ENCODE results near the gene MRPS7. TPM values are rescaled to one million over a fixed set of nuclear protein-coding genes. Genes with fewer than 3 reads are reported as not detected.

Gene MRPS7
- 10 to 100 TPM; 70.7 to 86.9 (median 76.6) TPM for polyA plus RNA-seq (ENCODE audit: insufficient read length in 4 of 4)

DNA sequence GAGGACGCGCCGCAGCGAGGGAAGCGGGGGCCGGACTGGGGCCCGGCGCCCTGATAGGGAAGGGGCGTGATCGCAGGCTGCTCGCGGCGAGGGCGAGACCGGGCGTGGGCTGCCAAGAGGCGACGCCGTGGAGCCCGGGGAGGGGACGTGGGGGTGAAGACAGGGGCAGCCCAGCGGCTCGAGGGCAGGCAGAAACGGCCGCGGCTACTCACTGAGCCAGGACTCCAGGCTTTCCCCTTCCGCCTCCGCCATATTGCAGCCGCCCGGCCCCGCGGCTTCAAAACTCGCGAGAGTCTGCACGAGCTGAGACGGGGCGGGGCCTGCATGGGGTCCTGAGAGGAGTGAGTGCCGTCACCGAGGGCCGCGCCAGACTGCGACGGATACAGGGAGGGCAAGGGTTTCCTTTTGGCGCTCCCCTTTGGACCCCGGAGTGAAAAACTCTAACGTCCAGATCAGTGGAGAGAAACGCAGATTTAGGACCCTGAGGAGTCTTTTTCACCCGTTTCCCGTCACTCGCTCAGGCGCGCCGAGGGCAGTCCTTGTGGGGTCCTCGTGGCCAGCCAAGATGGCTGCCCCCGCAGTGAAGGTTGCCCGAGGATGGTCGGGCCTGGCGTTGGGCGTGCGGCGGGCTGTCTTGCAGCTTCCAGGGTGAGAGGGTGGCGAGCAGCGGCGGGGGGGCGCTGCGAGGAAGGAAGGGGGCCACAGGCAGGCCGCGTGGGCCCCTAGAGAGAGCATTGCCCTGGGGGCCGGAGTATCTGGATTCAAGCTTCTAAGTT lies at the start of gene MRPS7, which contains the start of gene GGA3:
Gene MRPS7 (plus strand): TSS at position 544 of the 776 bp plus-strand sequence. CDS start 22 bp downstream, at position 566.
Gene GGA3 (minus strand): TSS at position 271 of the 776 bp plus-strand sequence. CDS start 19 bp downstream, at position 252.
- peak; percentile 87 to 97 (median 92) for DNase-seq (ENCODE audit: low read depth in 4 of 4, low spot score in 2 of 4)

DNA sequence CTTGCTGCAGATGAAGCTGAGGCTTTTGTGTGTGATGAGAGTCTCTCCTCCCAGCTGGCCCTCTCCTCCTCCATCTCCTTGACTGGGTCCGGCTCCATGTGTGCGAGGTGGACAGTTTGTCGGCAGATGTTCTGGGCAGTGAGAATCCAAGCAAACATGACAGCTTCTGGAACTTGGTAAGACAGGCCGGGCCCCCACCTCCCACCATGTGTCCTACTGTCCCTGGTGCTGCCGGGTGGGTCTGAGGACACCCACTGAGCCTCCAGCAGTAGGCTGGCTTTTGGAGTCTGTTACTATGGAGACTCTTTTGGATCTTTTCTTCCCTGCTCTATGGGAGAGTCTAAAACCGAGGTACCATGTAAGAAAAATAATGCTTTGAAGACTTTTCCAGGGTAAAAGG lies 43.5 kb upstream of the MRPS7 start:
- no peak for DNase-seq (ENCODE audit: low read depth in 4 of 4, low spot score in 2 of 4)

DNA sequence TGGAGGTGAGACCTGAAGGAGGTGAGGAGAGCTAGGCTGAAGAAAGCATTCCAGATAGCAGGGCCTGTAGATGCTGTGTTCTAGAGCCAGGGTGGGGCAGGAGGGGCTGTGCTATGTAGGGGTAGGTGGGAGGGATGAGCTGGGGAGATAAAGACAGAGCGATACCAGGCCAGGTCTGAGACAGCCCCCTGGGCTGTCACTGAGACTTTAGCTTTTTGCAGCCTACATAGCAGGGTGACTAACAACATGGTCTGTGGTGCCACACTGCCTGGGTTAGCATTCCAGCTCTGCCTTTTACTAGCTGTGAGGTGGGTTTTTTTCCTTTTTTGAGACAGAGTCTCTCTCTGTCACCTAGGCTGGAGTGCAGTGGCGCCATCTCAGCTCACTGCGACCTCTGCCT lies 41.9 kb upstream of the MRPS7 start:
- no peak for DNase-seq (ENCODE audit: low read depth in 4 of 4, low spot score in 2 of 4)

DNA sequence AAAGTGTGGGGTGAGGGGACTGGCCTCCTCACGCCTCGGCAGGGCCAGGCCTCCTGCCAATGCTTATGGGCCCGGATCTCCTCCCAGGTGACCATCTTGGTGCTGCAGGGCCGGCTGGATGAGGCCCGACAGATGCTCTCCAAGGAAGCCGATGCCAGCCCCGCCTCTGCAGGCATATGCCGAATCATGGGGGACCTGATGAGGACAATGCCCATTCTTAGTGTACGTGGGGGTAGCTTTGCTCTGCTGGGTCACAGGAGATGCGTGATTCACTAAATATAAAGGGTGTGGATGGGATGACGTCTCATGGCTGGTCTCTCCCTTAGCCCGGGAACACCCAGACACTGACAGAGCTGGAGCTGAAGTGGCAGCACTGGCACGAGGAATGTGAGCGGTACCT lies 36.7 kb upstream of the MRPS7 start:
- DNase-seq (ENCODE audit: low read depth in 4 of 4, low spot score in 2 of 4): no peak

DNA sequence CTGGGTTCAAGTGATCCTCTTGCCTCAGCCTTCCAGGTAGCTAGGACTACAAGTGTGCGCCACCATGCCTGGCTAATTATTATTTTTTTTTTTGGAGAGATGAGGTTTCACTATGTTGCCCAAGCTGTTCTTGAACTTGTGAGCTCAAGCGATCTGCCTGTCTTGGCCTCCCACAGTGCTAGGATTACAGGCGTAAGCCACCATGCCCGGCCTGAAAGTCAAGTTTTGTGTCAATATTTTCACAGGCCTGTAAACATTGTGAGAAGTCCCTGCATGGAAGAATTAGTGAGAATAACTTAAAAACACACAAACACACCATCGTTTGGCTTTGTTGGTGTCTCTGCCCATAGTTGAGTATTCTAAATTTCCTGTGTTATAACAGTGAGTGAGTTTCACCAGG lies 34.0 kb upstream of the MRPS7 start:
- no peak for DNase-seq (ENCODE audit: low read depth in 4 of 4, low spot score in 2 of 4)

DNA sequence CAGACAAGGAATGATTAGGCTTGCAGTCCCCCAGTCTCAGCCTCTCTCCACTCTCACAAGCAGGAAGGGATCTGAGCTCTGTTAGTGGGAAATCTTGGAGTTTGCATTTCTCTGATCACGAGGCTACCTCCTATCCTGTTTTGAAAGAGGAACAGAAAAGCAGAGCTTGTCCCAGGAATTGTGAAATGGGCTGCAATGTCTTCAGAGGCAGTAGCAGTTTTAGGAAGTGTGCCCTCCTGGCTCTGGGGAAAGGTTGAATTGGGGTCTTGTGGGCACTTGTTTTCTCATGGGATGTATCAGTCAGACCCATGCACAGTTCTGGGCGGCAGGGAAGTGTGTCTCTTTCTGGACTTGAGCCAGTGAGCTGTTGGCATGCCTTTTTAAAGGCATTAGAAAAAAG lies 33.4 kb upstream of the MRPS7 start:
- DNase-seq (ENCODE audit: low read depth in 4 of 4, low spot score in 2 of 4): no peak

DNA sequence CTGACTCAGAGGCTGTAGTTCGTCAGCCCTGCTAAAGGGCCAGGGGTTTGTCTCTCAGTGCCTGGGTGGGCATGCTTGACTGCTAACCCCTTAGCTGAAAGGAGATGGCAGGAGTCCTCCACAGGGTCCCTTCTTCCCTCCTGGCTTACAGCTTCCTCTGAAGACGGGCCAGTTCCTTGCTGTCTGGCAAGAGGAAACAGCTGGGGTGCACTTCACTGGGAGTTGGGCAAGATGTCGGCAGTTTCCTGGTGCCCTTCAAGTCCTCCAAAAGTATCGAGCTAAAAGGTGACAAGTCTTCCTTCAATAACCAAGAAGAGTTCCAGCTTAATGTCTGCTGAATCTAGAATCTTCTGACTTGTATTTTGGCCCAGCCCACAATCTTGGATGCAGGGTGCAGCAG lies 32.8 kb upstream of the MRPS7 start:
- no peak for DNase-seq (ENCODE audit: low read depth in 4 of 4, low spot score in 2 of 4)

DNA sequence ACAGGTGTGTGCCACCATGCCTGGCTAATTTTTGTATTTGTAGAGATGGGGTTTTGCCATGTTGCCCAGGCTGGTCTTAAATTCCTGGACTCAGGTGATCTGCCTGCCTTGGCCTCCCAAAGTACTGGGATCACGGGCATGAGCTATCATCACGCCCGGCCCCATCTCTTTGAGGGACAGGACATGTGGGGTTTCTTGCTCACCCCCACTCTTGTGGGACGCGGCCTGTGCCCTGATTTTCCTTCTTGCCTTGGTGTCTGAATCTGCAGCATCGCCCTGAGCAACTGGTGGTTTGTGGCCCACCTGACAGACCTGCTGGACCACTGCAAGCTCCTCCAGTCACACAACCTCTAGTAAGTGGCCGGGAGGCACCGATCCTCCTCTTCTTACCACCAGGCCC lies 30.6 kb upstream of the MRPS7 start:
- no peak for DNase-seq (ENCODE audit: low read depth in 4 of 4, low spot score in 2 of 4)

DNA sequence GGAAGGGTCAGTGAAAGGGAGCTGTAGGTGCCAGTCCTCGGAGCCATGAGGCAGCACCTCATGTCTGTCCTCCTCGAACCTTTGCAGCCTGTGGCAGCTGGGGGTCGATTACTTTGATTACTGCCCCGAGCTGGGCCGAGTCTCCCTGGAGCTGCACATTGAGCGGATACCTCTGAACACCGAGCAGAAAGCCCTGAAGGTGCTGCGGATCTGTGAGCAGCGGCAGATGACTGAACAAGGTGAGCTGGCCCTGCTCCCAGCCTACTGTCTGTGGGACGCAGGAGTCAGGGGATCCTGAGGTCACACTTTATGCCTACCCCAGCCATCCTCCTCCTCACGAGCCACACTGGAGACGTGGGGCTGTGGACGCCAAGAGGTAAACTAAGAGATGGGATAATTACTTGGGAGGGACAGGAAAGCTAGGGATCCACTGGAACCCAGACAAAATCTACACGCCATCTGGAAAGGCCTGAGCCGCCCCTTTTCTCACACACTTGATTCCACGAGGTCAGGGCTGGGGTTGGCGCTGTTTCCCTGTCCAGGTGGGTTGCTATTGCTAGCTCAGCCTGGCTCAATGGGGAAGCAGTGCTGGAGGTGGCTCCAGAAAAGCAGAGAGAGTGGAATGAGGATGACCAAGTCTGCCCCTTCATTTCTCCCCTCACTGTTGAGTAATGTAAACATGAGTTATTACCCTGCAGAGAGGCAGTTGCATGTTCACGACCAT lies 29.8 kb upstream of the MRPS7 start:
- DNase-seq (ENCODE audit: low read depth in 4 of 4, low spot score in 2 of 4): no peak

DNA sequence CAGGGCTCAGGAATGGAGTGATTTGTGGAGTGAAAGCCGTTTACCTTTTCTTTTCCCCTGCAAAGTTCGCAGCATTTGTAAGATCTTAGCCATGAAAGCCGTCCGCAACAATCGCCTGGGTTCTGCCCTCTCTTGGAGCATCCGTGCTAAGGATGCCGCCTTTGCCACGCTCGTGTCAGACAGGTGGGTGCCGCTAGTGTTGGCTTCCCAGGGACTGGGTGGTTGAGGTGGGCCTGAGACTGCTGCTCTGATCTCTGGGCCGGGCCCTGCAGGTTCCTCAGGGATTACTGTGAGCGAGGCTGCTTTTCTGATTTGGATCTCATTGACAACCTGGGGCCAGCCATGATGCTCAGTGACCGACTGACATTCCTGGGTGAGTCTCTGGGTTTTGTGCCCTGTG lies 28.9 kb upstream of the MRPS7 start:
- DNase-seq (ENCODE audit: low read depth in 4 of 4, low spot score in 2 of 4): no peak

DNA sequence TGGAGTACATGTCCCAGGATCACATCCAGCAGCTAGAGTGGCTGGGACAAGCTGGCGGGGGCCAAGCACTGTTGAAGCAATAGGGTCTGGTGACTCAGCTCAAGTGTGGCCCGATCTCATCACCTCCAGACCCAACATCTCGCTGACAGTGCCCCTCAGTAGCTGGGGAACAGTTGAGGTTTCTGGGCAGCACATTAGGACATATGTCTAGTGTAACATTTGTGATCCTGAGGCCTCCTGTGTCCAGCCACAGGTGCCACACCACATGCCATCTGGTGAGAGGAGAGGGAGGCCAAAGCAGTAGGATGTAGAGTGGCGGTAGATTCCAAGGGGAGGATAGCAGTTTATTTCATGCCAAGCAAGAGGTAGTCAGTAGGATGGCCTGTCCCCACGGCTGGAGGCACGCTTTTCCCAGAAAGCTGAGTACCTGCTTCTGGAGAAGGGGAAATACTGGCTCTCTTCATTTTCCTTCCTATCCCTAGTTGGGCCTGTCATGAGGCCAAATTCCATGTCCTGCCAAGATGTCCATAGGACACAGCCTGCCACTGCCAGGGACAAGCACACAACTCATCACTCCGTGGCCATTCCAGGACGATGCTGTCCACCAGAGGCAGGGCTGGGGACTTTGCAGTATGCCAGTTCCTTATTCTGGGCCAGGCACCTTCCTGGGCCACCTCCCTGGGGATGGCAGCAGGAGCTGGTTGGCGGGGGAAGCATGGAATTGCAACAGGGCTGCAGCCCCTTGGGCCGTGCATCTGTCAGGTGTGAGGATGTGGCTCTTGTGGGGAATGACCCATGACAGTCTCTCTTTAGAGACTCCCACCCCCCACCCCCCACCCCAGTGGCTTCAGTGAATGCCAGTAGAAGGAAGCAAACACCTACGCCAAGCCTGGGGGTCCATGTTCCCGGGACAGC lies 24.3 kb upstream of the MRPS7 start:
- DNase-seq (ENCODE audit: low read depth in 4 of 4, low spot score in 2 of 4): no peak

DNA sequence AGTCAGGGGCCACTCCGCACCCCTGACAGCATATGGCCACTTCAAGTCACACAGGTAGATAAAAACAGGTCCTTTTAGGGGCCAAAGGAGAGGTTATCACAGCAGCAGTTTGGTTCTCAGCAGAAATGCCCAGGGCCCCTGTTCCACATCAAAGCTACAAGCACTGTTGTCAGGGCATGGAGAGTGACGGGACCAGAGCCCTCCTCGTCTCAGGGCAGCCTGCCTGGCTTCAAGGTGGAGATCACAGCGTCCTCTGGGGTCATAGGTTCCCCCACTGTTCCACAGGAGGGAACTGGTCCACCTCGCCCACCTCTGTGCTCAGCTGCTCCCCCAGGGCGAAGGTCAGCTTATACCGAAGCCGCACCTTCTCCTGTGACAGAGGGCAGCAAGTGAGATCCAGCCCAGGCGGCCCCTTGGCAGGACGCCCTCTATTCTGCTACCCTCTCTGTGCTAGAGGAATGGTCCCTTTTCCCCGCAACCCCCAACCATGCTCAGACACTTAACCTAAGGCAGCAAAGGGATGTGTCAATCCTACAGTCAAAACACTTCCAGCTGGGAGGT lies 23.6 kb upstream of the MRPS7 start:
- DNase-seq (ENCODE audit: low read depth in 4 of 4, low spot score in 2 of 4): no peak

DNA sequence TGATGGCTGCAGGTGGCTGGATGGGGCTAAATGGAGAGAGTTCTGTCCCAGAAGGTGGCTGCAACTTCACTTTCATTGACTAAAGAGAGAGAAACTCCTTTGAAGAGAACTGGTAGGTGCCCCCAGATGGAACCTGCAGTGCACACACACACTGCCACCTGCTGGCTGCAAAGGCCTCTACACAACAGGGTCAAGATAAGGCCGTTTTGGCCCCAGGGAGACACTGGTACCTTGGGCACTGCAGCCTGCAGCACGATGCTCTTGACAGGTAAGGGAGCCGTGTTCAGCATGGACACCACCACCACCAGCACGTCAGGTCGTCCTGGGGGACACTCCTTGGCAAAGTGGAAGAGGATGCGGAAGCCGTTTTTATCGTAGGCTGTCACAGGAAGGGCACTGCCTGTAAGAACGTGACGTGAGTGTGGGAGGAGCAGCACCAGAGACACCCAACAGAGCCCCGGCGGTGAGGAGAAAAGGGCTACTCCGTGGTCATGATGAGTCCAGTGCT lies 22.9 kb upstream of the MRPS7 start:
- DNase-seq (ENCODE audit: low read depth in 4 of 4, low spot score in 2 of 4): no peak

DNA sequence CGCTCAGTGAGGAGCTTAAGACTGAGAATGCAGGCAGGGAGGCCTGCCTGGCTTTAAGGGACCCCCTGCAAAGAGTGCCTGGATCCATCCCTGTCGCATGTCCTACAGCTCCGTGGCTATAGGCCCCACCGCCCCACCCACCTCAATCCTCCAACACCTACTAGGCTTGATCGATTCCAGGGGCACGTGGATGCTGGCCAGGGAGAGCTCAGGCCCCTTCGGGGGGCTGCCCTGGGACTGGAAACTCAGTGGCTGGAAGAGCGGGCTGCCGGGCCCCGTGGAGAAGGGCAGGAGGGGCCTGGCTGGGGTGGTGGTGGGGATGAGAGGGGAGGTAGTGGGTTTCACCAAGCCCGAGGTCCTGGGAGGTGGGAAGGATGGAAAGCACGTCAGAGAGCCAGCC lies 22.5 kb upstream of the MRPS7 start:
- no peak for DNase-seq (ENCODE audit: low read depth in 4 of 4, low spot score in 2 of 4)

DNA sequence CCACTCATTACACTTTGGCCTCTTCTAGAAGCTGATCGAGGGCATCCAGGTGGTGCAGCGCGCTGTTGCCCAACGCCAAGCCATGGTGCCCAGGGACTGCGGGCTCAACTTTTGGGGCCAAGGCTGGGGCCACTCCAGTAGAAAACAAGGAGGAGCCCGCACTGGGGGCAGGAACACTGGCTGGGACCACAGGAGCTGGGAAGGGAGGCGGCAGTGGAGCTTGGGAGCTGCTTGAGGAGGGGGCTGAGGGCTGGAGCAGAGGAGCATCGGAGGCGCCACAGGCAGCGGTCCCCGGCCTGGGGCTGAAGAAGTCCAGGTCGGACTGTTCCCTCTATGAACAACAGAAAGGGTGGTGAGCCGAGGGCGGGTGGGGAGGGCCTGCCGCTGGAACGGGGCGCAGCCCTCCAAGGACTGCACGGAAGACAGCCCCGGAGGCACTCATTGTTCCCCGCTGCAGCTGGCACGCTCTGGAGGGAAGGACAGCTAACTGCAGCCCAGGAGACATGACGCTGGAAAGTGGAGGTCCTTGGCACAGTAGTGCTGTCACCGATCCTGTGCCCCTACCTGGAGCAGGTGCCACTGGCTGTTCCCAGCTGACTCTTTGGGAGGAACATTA lies 21.8 kb upstream of the MRPS7 start:
- no peak for DNase-seq (ENCODE audit: low read depth in 4 of 4, low spot score in 2 of 4)

DNA sequence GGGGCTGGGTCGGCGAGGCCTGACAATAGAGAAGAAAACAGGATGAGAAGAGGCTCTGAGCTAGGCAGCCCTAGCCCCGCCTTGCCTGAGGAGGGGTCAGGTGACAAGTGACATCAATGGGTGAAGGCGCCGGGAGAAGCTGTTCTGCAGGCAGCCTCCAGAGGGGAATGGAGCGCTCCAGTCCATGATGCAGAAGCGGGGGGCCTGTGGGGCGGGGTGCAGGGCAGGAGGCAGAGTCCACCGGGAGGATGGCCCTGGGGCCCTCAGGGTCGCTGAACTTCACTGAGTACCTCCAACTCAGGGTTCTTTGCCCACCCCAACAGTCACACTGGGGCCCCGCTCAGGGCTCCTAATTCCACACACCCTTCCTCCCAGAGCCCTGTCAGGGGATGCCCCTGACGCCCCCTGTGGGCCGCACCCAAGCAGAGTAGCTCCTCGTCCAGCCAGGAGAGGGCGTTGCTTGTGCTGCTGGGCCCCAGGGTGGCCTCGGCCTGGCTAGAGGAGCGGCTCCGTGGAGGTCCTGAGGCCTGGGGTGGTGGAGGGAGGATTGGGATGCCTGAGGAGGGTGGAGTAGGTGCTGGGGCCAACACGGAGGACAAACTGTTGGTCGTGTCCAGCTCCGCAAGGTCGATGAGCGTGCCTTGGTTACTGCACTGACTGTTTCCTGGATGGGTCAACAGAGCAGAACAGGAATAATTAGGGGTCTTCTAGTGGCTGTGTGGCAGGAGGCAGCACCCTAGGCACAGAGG lies 21.1 kb upstream of the MRPS7 start:
- DNase-seq (ENCODE audit: low read depth in 4 of 4, low spot score in 2 of 4): no peak

DNA sequence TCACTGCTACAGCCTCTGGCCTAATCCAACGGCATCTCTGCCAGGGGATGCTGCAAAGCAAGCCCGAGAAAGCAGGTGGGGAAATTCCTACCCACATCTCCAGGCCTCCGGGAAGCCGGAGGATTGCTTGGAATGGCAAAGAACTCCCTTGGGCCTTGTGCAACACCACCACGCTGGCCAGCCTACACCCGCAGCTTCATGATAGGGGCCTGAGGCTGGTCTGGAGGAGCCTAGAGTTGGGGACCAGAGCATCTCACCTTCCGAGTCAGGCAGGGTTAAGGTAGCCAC lies 20.6 kb upstream of the MRPS7 start:
- DNase-seq (ENCODE audit: low read depth in 4 of 4, low spot score in 2 of 4): no peak

DNA sequence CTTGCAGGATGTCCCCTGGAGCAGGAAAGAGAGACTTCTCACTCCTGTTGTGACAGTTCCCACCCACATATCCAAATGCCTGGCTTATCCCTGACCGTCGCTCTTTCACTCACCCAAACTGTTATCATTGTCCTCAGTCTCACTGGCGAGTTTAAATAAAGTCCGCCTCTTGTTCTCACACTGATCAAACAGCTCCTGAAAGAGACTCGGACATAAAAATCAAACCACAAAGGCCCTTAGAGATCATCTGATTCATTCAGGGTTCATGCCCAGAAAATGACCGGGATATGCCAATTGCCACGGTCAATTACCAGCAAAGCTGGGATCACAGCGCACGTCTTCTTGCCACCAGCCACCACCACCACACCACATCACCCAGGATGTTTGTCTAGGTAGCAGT lies 20.2 kb upstream of the MRPS7 start:
- no peak for DNase-seq (ENCODE audit: low read depth in 4 of 4, low spot score in 2 of 4)

DNA sequence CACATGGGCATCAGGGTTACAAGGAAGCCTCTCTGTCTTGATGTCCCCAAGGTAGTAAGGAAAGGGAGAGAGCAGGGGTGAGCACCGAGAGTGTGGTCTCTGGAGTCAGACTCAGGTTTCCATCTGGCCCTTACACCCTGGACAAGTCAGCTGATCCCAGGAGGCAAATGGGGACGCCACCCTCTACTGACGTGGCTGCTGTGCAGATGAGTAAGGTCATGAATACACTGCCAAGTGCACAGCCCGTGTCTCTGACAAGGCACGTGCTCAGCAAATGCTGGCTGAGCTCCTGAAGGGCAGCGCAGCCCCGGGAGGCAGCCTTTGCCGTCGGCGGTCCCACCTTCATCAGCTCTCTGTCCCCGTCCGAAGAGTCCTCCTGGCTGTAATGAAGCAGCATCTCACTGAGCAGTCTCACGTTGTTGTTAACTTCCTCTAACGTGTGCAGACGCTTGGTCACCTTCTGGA lies 19.7 kb upstream of the MRPS7 start:
- no peak for DNase-seq (ENCODE audit: low read depth in 4 of 4, low spot score in 2 of 4)
